HG03460 (cell line): ENCODE results near the gene KLHDC7A.
"Not testable (repeated sequence)": the region's sequence is repeated elsewhere in the genome, so short reads cannot be mapped to it uniquely, and the experiment has no call there.

ENCODE experiments used
- ATAC-seq: cut with Tn5 transposase; IDR thresholded peaks from one replicate; pipeline ENCODE4 v1.9.1; 2021; ENCODE audit not compliant: unreplicated experiment

Gene KLHDC7A

GRCh38 chr1:18480315-18481189, at the start of gene KLHDC7A:
Gene KLHDC7A (plus strand): TSS chr1:18480930. CDS start chr1:18480982, 52 bp downstream.
- no peak for ATAC-seq

- ATAC-seq: no peak
These were observed 46.7 kb upstream of the KLHDC7A start for GRCh38 chr1:18434041-18434440.

- no peak for ATAC-seq
These were observed 40.1 kb upstream of the KLHDC7A start for GRCh38 chr1:18440385-18441226.

GRCh38 chr1:18443587-18444520, 36.9 kb upstream of the KLHDC7A start:
- no peak for ATAC-seq

GRCh38 chr1:18444563-18444962, 36.2 kb upstream of the KLHDC7A start:
- ATAC-seq: no peak

- ATAC-seq: no peak
These were observed 34.0 kb upstream of the KLHDC7A start for GRCh38 chr1:18446751-18447150.

GRCh38 chr1:18447509-18448220, 33.1 kb upstream of the KLHDC7A start:
- ATAC-seq: no peak

- no peak for ATAC-seq
These were observed 31.8 kb upstream of the KLHDC7A start for GRCh38 chr1:18448889-18449288.

GRCh38 chr1:18452550-18452949, 28.2 kb upstream of the KLHDC7A start:
- ATAC-seq: no peak

- no peak for ATAC-seq
These were observed 22.3 kb upstream of the KLHDC7A start for GRCh38 chr1:18458133-18459092.

- no peak for ATAC-seq
These were observed 19.1 kb upstream of the KLHDC7A start for GRCh38 chr1:18461656-18462055.

- ATAC-seq: not testable (repeated sequence)
These were observed 18.2 kb upstream of the KLHDC7A start for GRCh38 chr1:18462517-18462916.

GRCh38 chr1:18463063-18463462, 17.7 kb upstream of the KLHDC7A start:
- ATAC-seq: no peak

- ATAC-seq: no peak
These were observed 16.6 kb upstream of the KLHDC7A start for GRCh38 chr1:18463984-18464664.

GRCh38 chr1:18464665-18465050, 16.1 kb upstream of the KLHDC7A start:
- ATAC-seq: no peak

- no peak for ATAC-seq
These were observed 14.1 kb upstream of the KLHDC7A start for GRCh38 chr1:18466676-18467075.

- no peak for ATAC-seq
These were observed 12.2 kb upstream of the KLHDC7A start for GRCh38 chr1:18468570-18468969.

- no peak for ATAC-seq
These were observed 11.2 kb upstream of the KLHDC7A start for GRCh38 chr1:18469514-18469913.
